Parathyroid adenoma (tissue), 2 donors: ENCODE measurements around the gene VSIG1.

Experiments used
- H2AFZ ChIP-seq: fragments of 300-600 bp; sonication (generic); one replicate; pipeline ENCODE4 v1.7.0; 2017; ENCODE audit warnings: antibody characterized with exemption, mild to moderate bottlenecking
- H3K27ac ChIP-seq: fragments of 300-600 bp; sonication (generic); one replicate; pipeline ENCODE4 v1.7.0; 2017
- H3K27me3 ChIP-seq: fragments of 300-600 bp; sonication (generic); one replicate; pipeline ENCODE4 v1.7.0; 2017; ENCODE audit warnings: low read length; ENCODE audit not compliant: control insufficient read depth, insufficient read depth
- H3K36me3 ChIP-seq: fragments of 300-600 bp; sonication (generic); one replicate; pipeline ENCODE4 v1.7.0; 2017; ENCODE audit warnings: low read length; ENCODE audit not compliant: control insufficient read depth, insufficient read depth
- H3K4me1 ChIP-seq: fragments of 300-600 bp; sonication (generic); one replicate; pipeline ENCODE4 v1.7.0; 2017; ENCODE audit warnings: control low read depth
- H3K4me2 ChIP-seq: fragments of 300-600 bp; sonication (generic); one replicate; pipeline ENCODE4 v1.7.0; 2017; ENCODE audit warnings: low read length
- H3K4me3 ChIP-seq: fragments of 300-600 bp; sonication (generic); one replicate; pipeline ENCODE4 v1.7.0; 2017; ENCODE audit warnings: low read depth, low read length
- H3K79me2 ChIP-seq: fragments of 300-600 bp; sonication (generic); one replicate; pipeline ENCODE4 v1.7.0; 2017; ENCODE audit warnings: control low read depth
- H3K9ac ChIP-seq: fragments of 300-600 bp; sonication (generic); one replicate; pipeline ENCODE4 v1.7.0; 2017; ENCODE audit warnings: mild to moderate bottlenecking
- H3K9me3 ChIP-seq: fragments of 300-600 bp; sonication (generic); one replicate; pipeline ENCODE4 v1.7.0; 2017; ENCODE audit warnings: low read length; ENCODE audit not compliant: control insufficient read depth
- CTCF ChIP-seq: fragments of 300-600 bp; sonication (generic); IDR thresholded peaks from one replicate; pipeline ENCODE4 v1.7.0; 2017; ENCODE audit warnings: antibody characterized with exemption, mild to moderate bottlenecking
- donor health status: primary hyperparathyroidism.

Gene VSIG1

DNA sequence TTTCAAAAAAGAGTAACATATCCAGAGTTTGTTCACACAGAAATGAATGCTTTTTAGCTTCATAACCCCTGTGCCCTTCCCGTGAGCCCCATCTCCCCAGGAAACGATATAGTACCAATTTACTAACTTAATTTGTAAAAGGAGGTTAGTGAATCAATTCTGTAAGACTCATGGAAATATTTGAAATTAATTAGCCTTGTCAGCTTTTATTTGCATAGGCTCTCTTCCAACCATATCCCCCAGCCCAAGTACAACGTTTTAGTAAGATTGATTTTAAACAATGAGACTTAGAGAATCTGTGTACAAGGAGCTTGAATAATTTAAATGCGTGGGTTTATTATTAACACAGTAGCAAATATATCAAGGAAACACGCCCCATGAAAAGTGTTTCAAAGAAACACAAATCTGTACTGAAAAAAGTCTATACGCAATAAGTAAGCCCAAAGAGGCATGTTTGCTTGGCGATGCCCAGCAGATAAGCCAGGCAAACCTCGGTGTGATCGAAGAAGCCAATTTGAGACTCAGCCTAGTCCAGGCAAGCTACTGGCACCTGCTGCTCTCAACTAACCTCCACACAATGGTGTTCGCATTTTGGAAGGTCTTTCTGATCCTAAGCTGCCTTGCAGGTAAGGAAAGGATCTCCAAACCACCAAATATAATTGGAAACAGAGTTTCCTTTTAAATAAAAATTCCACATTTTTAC lies at the start of gene VSIG1:
VSIG1 (plus strand) TSS at position 512 of the 703 bp plus-strand sequence; CDS start at position 578, 66 bp downstream.
- Histone ChIP-seq H3K27me3 (no peaks in the 10 kb centered on the region), H3K79me2 (no peaks in the 10 kb centered on the region), H3K4me1 (no peaks in the 10 kb centered on the region), H3K4me3 (no peak within 1 kb of the TSS), H3K4me2 (no peak within 1 kb of the TSS), H3K36me3 (no peaks in the 10 kb centered on the region), H3K9me3 (no peaks in the 10 kb centered on the region), H3K27ac (no peak within 1 kb of the TSS), H2AFZ (no peak within 1 kb of the TSS), H3K9ac (no peak within 1 kb of the TSS)
- no peak for TF ChIP-seq CTCF

DNA sequence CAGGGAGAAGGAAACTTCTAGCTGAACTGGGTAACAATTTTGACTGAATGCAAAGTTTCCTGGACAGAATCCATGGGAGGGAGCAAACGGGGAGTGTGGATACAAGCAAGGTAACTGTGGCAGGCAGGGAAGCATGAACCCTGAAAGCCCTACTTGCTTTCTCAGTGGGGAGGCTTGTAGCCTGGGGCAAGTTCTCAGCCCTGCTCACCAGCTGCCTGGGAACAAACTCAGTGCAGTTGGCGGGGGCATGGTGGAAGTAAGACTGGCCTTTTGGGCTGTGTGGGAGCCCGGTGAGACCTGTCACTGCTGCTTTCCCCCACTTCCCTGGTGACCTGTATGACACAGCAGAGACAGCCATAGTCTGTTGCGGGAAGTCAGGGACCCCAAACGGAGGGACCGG lies 48.7 kb upstream of the VSIG1 start:
- H3K4me2 ChIP-seq: no peak overlapping the region
- no peak overlapping the region for H3K9ac ChIP-seq
- no peak overlapping the region for H3K27ac ChIP-seq
- H3K4me3 ChIP-seq: no peak overlapping the region
- H3K9me3 ChIP-seq: no peaks in the 10 kb centered on the region
- H2AFZ ChIP-seq: no peak overlapping the region
- TF ChIP-seq CTCF: no peak
- no peaks in the 10 kb centered on the region for H3K36me3 ChIP-seq
- H3K79me2 ChIP-seq: no peaks in the 10 kb centered on the region
- no peaks in the 10 kb centered on the region for H3K27me3 ChIP-seq
- no peaks in the 10 kb centered on the region for H3K4me1 ChIP-seq

DNA sequence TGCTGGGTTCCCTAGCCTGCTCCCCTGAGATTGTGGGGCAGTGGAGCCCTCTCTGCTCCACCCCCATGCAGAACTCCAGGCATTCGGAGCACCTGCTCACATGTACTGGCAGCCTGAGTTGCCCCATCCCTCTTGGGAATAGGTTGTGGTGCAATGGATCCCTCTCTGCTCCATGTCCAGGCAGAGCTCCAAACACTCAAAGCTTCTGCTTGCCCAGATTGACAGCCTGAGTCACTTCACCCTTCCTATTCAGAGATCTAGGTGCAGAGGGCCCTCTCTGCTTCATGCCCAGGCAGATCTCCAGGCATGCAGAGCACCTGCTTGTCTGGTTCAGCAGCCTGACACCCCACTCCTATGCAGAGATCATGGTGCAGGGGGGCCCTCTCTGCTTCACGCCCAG lies 44.1 kb upstream of the VSIG1 start:
- H3K4me2 ChIP-seq: no peak overlapping the region
- no peaks in the 10 kb centered on the region for H3K79me2 ChIP-seq
- H3K36me3 ChIP-seq: no peaks in the 10 kb centered on the region
- H3K4me1 ChIP-seq: no peaks in the 10 kb centered on the region
- H3K27me3 ChIP-seq: no peaks in the 10 kb centered on the region
- H3K9ac ChIP-seq: no peak overlapping the region
- no peak overlapping the region for H2AFZ ChIP-seq
- H3K27ac ChIP-seq: no peak overlapping the region
- H3K9me3 ChIP-seq: no peaks in the 10 kb centered on the region
- no peak for TF ChIP-seq CTCF
- H3K4me3 ChIP-seq: no peak overlapping the region

DNA sequence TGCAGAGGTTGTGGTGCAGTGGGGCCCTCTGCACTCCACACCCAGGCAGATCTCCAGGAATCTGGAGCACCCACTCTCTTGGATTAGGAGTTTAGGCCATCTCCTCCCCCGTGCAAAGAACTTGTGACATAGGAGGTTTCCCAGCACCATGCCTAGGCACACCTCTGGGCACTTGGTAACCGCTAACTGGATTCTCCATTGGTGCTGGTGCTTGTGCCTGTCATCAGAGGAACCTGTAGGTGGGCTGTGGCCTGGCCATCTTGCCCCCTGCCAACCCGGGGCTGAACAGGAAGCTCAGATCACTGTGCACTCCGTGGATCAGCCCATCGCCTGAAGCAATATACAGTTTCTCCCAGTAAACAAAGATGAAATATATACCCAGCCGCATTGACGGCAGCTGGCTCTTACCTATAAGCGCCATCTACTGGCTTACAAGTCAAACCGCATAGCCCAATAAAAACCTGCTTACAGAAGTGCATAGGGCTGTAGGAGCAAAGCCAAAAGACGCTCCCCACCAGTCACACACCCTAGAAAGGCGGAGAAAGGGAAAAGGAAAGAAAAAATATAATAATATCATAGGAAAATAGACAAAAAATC lies 43.5 kb upstream of the VSIG1 start:
- no peak for TF ChIP-seq CTCF
- H3K9ac ChIP-seq: no peak overlapping the region

More for the DNA sequence above, 43.5 kb upstream of the VSIG1 start:
- H2AFZ ChIP-seq: no peak overlapping the region
- H3K27ac ChIP-seq: no peak overlapping the region
- no peak overlapping the region for H3K4me3 ChIP-seq
- H3K27me3 ChIP-seq: no peaks in the 10 kb centered on the region
- no peaks in the 10 kb centered on the region for H3K36me3 ChIP-seq
- H3K79me2 ChIP-seq: no peaks in the 10 kb centered on the region
- no peak overlapping the region for H3K4me2 ChIP-seq
- no peaks in the 10 kb centered on the region for H3K9me3 ChIP-seq
- no peaks in the 10 kb centered on the region for H3K4me1 ChIP-seq
